Ovary (tissue), 3 donors: Measurements from ENCODE around the gene GRIA2.

ENCODE experiments used
- EP300 ChIP-seq: sonication (generic); formaldehyde crosslinking; IDR thresholded peaks from one replicate; pipeline ENCODE4 v1.6.1; 2017; ENCODE audit warnings: antibody characterized with exemption
- POLR2A ChIP-seq: fragments of 450-650 bp; IDR thresholded peaks from one replicate; pipeline ENCODE4 v1.6.1; 2017; ENCODE audit warnings: antibody characterized with exemption, mild to moderate bottlenecking, moderate library complexity
- TF ChIP-seq, protein P1 (sequence below), 3 donors: fragments of 450-650 bp in 2 of 3; fragments of 200-600 bp in 1 of 3; IDR thresholded peaks; one replicate each; pipeline versions ENCODE4 v1.5.1 to v1.8.0; 2016 to 2022; ENCODE audit warnings: antibody characterized with exemption in 3 of 3, mild to moderate bottlenecking in 1 of 3
- donor health status: DM: no; HTN: no; CAD: no.

DNA sequence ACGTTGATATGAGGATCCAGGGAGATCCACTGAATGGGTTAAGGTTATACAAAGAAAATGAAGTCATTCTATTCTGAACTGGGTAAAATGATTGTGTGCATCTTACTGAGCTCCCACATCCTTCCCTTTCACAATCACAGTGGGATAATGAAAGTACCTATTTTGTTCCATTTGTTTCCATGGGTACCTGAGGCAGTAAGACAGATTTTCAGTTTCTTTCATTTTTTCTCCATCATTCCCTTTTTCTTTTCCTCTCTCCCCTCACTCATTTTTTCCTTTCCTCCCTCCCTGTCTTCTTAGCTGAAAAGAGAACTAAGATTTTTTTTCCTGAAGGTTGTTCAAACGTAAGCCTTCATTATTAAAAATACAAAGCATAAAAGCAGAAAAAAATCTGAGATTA is 4.6 kb downstream of the GRIA2 start:
- TF ChIP-seq EP300 = no peak
- no peak for TF ChIP-seq POLR2A
- TF ChIP-seq, protein P1, sequence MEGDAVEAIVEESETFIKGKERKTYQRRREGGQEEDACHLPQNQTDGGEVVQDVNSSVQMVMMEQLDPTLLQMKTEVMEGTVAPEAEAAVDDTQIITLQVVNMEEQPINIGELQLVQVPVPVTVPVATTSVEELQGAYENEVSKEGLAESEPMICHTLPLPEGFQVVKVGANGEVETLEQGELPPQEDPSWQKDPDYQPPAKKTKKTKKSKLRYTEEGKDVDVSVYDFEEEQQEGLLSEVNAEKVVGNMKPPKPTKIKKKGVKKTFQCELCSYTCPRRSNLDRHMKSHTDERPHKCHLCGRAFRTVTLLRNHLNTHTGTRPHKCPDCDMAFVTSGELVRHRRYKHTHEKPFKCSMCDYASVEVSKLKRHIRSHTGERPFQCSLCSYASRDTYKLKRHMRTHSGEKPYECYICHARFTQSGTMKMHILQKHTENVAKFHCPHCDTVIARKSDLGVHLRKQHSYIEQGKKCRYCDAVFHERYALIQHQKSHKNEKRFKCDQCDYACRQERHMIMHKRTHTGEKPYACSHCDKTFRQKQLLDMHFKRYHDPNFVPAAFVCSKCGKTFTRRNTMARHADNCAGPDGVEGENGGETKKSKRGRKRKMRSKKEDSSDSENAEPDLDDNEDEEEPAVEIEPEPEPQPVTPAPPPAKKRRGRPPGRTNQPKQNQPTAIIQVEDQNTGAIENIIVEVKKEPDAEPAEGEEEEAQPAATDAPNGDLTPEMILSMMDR (IDR thresholded peaks at IDR 0.05) = no peak
